Fibroblast of gingiva (primary cell): ENCODE data around the gene OR8D1.
"Not testable (repeated sequence)": the region's sequence is repeated elsewhere in the genome, so short reads cannot be mapped to it uniquely, and the experiment has no call there.

Source experiments
- DNase-seq: peaks from one replicate; pipeline ENCODE4 v3.0.0-alpha.2; 2011; ENCODE audit warnings: low read depth

The OR8D1 gene

GRCh38 chr11:124285610-124286344 lies 28.0 kb downstream of the OR8D1 start:
- peak; percentile 69 for DNase-seq

DNA sequence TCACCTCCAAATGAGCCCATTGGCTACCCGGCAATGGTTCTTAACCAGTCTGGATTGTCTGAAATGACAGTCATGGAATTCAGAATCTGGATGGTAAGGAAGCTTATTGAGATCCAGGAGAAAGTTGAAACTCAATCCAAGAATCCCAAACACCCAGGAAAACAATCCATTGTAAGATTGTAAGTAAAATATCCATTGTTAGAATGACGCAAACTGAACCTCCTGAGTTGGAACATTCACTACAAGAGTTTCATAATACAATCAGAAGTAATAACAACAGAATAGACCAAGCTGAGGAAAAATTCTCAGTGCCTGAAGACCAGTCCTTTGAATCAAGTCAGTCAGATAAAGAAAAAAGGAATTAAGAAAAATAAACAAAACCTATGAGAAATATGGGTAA lies 35.5 kb downstream of the OR8D1 start:
- no peak for DNase-seq

- DNase-seq, result no peak
Observed at GRCh38 chr11:124277804-124278203, 35.9 kb downstream of the OR8D1 start.

GRCh38 chr11:124277207-124277606 lies 36.5 kb downstream of the OR8D1 start:
- DNase-seq, result no peak

GRCh38 chr11:124276081-124276480 lies 37.7 kb downstream of the OR8D1 start:
- no peak for DNase-seq

DNA sequence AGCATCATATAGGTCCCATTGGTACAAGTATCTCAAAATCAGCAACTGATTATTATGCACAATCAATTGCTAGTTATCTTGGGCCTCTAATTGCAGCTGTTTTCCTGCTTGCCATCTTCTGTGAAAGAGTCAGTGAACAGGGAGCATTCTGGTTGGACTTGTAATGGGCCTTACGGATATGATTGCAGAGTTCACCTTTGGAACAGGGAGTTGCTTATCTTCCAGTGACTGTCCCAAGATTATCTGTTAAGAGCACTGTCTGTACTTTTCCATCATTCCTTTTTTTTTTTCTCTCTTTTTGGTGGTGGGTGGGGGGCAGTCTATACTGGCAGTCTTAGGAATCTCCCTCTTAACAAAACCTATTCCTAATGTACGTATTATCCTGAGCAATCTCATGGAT lies 39.7 kb downstream of the OR8D1 start:
- DNase-seq, result no peak

DNA sequence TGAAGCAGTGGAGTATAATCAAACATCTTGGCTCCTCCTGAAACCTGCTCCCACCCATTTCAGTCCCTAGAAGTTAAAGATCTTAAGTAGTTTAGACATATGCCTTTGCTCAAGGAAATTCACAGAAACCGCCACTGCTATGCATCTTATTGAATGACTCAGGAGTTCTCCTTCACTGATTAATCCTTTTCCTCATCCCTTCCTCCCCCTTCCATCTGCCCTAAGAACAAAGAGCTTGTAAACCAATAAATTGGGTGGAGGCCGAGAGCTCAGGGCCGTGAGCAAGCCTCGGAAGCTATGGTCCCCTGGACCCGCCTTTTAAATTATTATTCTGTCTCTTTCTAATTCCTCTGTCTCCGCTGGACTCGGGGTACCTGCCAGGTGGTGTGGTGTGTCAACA lies 42.9 kb downstream of the OR8D1 start:
- DNase-seq, result not testable (repeated sequence)

DNA sequence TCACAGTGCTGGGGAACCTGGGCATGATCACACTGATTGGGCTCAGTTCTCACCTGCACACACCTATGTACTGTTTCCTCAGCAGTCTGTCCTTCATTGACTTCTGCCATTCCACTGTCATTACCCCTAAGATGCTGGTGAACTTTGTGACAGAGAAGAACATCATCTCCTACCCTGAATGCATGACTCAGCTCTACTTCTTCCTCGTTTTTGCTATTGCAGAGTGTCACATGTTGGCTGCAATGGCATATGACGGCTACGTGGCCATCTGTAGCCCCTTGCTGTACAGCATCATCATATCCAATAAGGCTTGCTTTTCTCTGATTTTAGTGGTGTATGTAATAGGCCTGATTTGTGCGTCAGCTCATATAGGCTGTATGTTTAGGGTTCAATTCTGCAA lies 48.7 kb downstream of the OR8D1 start:
- not testable (repeated sequence) for DNase-seq

- no peak for DNase-seq
Observed at GRCh38 chr11:124256076-124256475, 57.7 kb downstream of the OR8D1 start, which contains the start of gene OR8G5. Gene OR8G5, plus strand, starts transcription at chr11:124256376. Its CDS starts 8,556 bp downstream, at chr11:124264932.
